Omental fat pad (tissue), 4 donors: ENCODE data around the gene GMCL1. TPM values are rescaled to one million over a fixed set of nuclear protein-coding genes. Genes with fewer than 3 reads are reported as not detected.

Source experiments
- ATAC-seq: fragments of 150-250 bp; one replicate; pipeline ENCODE4 v1.9.1; 2016; ENCODE audit warnings: mild to moderate bottlenecking, moderate library complexity; ENCODE audit not compliant: low FRiP score
- DNase-seq: peaks from one replicate; pipeline ENCODE4 v3.0.0-alpha.2; 2019; ENCODE audit warnings: low spot score
- CTCF ChIP-seq, 3 donors: fragments of 450-650 bp; IDR thresholded peaks; one replicate each; pipeline ENCODE4 v1.5.1; 2016 to 2017; ENCODE audit warnings: antibody characterized with exemption in 3 of 3, mild to moderate bottlenecking in 3 of 3, moderate library complexity in 2 of 3
- total RNA-seq, 4 donors: library from RNA; depleted of rRNA; stranded (reverse); fragments of >200 nt; gene quantifications; one replicate each; pipeline ENCODE4 v1.1.0, GENCODE V29; 2016

The GMCL1 gene
- total RNA-seq, 4 donors from 2014 or later, result 9.7 to 41.7 (median 20.4) TPM

DNA sequence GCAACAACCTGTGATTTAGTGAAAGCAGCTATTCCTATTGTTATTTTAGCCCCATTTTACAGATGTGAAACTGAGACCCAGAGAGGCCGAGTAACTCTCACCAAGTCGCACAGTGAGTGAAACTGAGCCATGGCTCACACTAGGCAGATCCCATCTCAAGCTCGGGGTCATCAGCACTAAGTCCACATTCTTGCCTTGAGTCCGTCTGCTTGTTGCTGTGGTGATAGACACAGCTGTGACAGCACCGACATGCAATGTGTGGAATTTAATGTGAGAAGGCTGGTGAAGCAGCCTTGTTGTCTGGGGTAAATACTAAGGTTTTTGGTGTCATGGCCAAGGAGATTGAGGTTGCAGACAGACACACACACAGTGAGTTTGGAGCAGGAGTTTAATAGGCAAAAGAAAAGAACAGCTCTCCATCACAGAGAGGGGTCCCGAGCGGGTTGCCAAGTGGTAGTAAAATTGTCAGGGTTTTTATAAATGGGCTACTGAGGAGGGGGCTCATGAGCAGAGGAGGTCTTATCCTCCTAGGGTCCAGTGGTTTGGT lies 40.2 kb upstream of the GMCL1 start:
- no peak for TF ChIP-seq CTCF (IDR thresholded peaks at IDR 0.05)
- DNase-seq (no peak), ATAC-seq (peak; percentile 69)

DNA sequence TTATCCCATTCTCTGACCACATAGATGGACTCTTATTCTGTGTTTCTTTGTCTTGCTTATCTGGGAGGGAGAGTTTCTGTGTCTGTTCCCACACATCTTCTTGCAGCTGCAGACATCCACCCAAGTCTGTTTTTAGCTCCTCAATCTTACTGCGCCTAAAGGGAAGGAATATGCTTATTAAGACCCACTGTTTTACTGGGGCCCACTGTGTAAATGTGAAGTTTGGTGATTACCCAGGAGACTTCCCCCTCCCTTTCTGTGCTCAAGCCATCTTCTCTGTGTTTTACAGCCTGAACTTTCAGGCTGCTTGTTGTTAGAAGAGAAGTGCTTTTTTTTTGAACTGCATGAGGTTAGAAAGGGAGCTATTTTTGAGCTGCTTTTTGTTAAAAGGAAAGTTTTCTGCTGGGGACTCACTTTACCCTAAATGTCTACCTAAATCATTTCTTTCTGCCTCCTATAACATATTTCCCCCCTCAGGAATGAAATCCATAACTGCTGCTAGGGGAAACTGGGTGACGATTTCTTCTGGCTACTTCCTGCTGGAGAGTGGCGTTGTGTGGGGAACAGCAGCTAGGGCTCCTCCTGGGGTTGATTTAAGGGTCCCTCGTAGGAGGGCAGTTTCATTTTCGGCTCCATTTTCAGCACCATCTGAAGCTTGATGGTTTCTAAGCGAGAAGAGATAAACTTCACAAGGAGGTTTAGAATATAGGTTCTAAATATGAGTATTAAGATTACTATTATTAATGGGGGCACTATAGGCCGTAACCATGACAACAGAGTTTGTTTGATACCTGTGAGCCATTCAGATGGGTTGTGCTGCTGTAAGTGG lies 39.5 kb upstream of the GMCL1 start:
- no peak for TF ChIP-seq CTCF (IDR thresholded peaks at IDR 0.05)
- ATAC-seq, result peak; percentile 34

GRCh38 chr2:69790601-69790959 lies 38.9 kb upstream of the GMCL1 start:
- TF ChIP-seq CTCF (IDR thresholded peaks at IDR 0.05), result no peak
- DNase-seq (no peak), ATAC-seq (no peak)

More for the DNA sequence above, 39.5 kb upstream of the GMCL1 start:
- no peak for DNase-seq

DNA sequence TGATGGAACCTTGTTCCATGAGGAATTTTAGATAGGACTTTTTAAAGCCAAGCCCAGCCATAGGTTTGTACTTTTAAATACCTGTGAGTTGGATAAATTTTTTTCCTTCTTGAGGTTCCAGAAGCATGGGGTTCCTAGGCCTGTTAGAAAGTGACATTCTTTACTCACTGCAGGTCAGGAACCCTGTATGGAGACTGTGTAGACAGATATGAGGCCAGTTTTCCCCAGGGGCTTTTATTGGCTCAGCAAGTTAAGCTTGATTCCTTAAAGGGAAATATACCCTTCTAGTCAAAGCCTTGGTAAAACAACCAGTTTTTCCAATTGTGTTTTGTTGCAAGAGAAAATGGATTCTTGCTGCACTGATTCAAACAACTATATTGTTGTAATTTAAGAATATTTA lies 38.4 kb upstream of the GMCL1 start:
- no peak for TF ChIP-seq CTCF (IDR thresholded peaks at IDR 0.05)
- DNase-seq (no peak), ATAC-seq (no peak)

DNA sequence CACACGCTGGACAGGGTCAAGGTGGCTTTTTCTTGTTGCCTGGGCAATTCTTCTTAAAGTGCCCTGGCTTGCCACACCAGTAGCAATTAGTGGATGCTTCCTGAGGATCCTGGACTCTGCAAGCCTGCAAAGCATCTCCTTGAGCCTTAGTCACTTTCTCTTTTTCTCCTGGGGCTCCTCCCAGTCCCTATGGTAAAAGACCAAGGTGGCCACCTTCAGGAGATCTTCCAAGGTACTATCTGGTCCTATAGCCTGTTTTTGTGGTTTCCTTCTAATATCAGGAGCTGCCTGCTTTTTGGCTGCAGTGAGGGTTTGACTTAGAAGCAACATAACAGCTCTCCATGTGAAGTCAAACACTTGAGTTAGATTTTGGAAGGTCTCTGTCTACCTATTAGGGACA lies 33.3 kb upstream of the GMCL1 start:
- no peak for TF ChIP-seq CTCF (IDR thresholded peaks at IDR 0.05)
- ATAC-seq (no peak), DNase-seq (no peak)

- ATAC-seq (no peak), DNase-seq (no peak)
- TF ChIP-seq CTCF (IDR thresholded peaks at IDR 0.05), result no peak
Measured at GRCh38 chr2:69797235-69797634, 32.2 kb upstream of the GMCL1 start.

GRCh38 chr2:69797836-69798289 lies 31.6 kb upstream of the GMCL1 start:
- TF ChIP-seq CTCF (IDR thresholded peaks at IDR 0.05), result no peak
- ATAC-seq, result no peak
- DNase-seq, result no peak
